ENCODE data around the gene ZNF232. TPM values are rescaled to one million over a fixed set of nuclear protein-coding genes. Genes with fewer than 3 reads are reported as not detected.

The ZNF232 gene
- total RNA-seq, 1 donor from 2014 or later = 9.4 TPM

DNA sequence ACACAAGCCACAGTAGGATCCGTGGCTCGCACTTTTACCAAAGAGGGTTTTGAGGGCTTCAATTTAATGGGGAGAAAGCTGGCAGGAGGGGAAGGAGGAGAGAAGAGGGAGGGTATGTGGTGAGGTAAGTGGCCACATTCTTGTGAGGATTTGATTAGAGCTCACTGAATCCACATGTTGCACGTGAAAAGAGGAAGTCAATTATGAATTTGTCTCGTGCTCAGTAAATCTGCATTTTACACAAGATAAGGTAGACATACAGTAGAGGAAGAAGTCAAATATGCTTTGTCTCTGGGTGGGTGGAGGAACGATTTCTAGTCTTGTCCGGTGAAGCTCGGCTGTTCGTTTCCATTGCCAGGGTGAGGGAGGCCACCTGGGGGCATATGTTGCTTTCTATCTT is 862 bp downstream of the ZNF232 start:
- Histone ChIP-seq H3K4me3 (ENCODE audit: insufficient read depth, low read depth, low read length) (peak overlapping the region; percentile 71), H3K79me2 (ENCODE audit: insufficient read depth, low read length) (no peaks in the 10 kb centered on the region), H3K9ac (ENCODE audit: low read length) (peak overlapping the region; percentile 71), H3K4me1 (ENCODE audit: insufficient read depth, low read length) (peaks cover 5% of the 10 kb centered on the region), H4K20me1 (ENCODE audit: insufficient read depth, low read length) (no peaks in the 10 kb centered on the region), H3K9me3 (ENCODE audit: insufficient read depth, low read depth, low read length) (peaks cover 13% of the 10 kb centered on the region), H3K27ac (ENCODE audit: low read depth, low read length) (no peak overlapping the region), H3K4me2 (ENCODE audit: low read length) (peak overlapping the region; percentile 94), H2AFZ (ENCODE audit: low read depth, low read length) (peak overlapping the region; percentile 100), H3K36me3 (ENCODE audit: insufficient read depth, low read length) (peaks cover 8% of the 10 kb centered on the region), H3K27me3 (ENCODE audit: insufficient read depth, low read length) (peaks cover 5% of the 10 kb centered on the region)
- DNase-seq (ENCODE audit: low read depth) (no peak), FAIRE-seq (no peak)
- peaks cover 46% of the 10 kb centered on the region for H3K36me3 Mint-ChIP-seq (ENCODE audit: low read depth, unreplicated experiment)
- TF ChIP-seq, protein P1, sequence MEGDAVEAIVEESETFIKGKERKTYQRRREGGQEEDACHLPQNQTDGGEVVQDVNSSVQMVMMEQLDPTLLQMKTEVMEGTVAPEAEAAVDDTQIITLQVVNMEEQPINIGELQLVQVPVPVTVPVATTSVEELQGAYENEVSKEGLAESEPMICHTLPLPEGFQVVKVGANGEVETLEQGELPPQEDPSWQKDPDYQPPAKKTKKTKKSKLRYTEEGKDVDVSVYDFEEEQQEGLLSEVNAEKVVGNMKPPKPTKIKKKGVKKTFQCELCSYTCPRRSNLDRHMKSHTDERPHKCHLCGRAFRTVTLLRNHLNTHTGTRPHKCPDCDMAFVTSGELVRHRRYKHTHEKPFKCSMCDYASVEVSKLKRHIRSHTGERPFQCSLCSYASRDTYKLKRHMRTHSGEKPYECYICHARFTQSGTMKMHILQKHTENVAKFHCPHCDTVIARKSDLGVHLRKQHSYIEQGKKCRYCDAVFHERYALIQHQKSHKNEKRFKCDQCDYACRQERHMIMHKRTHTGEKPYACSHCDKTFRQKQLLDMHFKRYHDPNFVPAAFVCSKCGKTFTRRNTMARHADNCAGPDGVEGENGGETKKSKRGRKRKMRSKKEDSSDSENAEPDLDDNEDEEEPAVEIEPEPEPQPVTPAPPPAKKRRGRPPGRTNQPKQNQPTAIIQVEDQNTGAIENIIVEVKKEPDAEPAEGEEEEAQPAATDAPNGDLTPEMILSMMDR (IDR thresholded peaks at IDR 0.05; ENCODE audit: insufficient read depth, low read depth, low read length) = no peak
- no peak for TF ChIP-seq EZH2 (IDR thresholded peaks at IDR 0.05; ENCODE audit: insufficient read depth, low read length)
- H3K27me3 Mint-ChIP-seq (ENCODE audit: low read depth, unreplicated experiment) = peaks cover 1% of the 10 kb centered on the region
- no peak overlapping the region for H3K27ac Mint-ChIP-seq (ENCODE audit: unreplicated experiment)
- H3K9me3 Mint-ChIP-seq (ENCODE audit: unreplicated experiment) = peaks cover 26% of the 10 kb centered on the region
- H3K4me1 Mint-ChIP-seq (ENCODE audit: low read depth, unreplicated experiment) = no peaks in the 10 kb centered on the region
- H3K4me3 Mint-ChIP-seq (ENCODE audit: unreplicated experiment) = peak overlapping the region; percentile 91

DNA sequence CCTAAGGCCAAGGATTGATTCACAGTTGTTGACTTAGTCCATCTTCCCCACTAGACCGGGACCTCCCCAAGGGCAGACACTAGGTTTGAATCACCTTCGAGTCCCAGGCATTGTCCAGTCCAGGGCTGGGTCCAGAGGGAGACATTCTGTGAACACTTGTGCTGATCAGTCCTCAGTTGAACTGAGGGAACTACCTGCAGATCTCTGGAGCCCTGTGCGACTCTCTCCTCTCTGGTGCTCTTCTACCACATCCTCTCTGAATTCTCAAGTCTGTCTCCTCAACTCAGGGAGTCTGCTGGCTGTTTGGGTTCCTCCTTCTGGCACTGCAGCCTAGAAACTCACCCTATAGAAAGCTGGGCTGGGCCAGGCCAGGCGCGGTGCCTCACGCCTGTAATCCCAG is 10.8 kb downstream of the ZNF232 start:
- TF ChIP-seq, protein P1 (IDR thresholded peaks at IDR 0.05; ENCODE audit: insufficient read depth, low read depth, low read length) = no peak
- TF ChIP-seq EZH2 (IDR thresholded peaks at IDR 0.05; ENCODE audit: insufficient read depth, low read length) = no peak
- no peak overlapping the region for H3K27ac Mint-ChIP-seq (ENCODE audit: unreplicated experiment)
- H3K9me3 Mint-ChIP-seq (ENCODE audit: unreplicated experiment) = peaks cover 67% of the 10 kb centered on the region
- Histone ChIP-seq H3K27me3 (ENCODE audit: insufficient read depth, low read length) (peaks cover 7% of the 10 kb centered on the region), H3K4me1 (ENCODE audit: insufficient read depth, low read length) (no peaks in the 10 kb centered on the region), H3K36me3 (ENCODE audit: insufficient read depth, low read length) (peaks cover 3% of the 10 kb centered on the region), H4K20me1 (ENCODE audit: insufficient read depth, low read length) (no peaks in the 10 kb centered on the region), H3K79me2 (ENCODE audit: insufficient read depth, low read length) (no peaks in the 10 kb centered on the region), H3K4me2 (ENCODE audit: low read length) (no peak overlapping the region), H2AFZ (ENCODE audit: low read depth, low read length) (no peak overlapping the region), H3K9me3 (ENCODE audit: insufficient read depth, low read depth, low read length) (peaks cover 40% of the 10 kb centered on the region), H3K4me3 (ENCODE audit: insufficient read depth, low read depth, low read length) (no peak overlapping the region), H3K27ac (ENCODE audit: low read depth, low read length) (no peak overlapping the region), H3K9ac (ENCODE audit: low read length) (no peak overlapping the region)
- peaks cover 26% of the 10 kb centered on the region for H3K36me3 Mint-ChIP-seq (ENCODE audit: low read depth, unreplicated experiment)
- FAIRE-seq = no peak
- DNase-seq (ENCODE audit: low read depth) = no peak
- H3K4me3 Mint-ChIP-seq (ENCODE audit: unreplicated experiment) = no peak overlapping the region
- no peaks in the 10 kb centered on the region for H3K4me1 Mint-ChIP-seq (ENCODE audit: low read depth, unreplicated experiment)
- peaks cover 21% of the 10 kb centered on the region for H3K27me3 Mint-ChIP-seq (ENCODE audit: low read depth, unreplicated experiment)

DNA sequence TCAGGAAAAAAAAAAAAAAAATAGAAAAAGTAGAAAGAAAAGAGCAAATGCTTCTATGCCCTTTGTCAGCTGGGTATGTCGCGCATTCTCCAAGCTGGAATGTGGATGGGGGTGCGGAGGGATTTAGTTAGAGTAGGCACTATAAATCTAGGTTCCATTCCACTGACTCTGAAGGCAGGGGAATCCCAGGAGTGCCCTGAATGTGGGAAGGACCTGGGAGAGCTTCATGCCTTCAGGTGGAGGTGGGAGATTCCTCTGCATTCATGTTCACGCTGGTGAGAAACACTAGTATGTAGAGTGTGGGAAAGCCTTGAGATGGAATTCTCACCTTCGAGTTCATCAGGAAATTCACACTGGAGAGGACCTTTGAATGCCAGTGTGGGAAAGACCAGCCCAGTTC is 12.4 kb downstream of the ZNF232 start:
- no peak overlapping the region for H3K4me3 ChIP-seq (ENCODE audit: insufficient read depth, low read depth, low read length)
- DNase-seq (ENCODE audit: low read depth) = no peak
- no peaks in the 10 kb centered on the region for H3K36me3 ChIP-seq (ENCODE audit: insufficient read depth, low read length)
- no peaks in the 10 kb centered on the region for H3K79me2 ChIP-seq (ENCODE audit: insufficient read depth, low read length)
- FAIRE-seq = no peak
- no peaks in the 10 kb centered on the region for H3K4me1 Mint-ChIP-seq (ENCODE audit: low read depth, unreplicated experiment)
- no peak overlapping the region for H3K4me3 Mint-ChIP-seq (ENCODE audit: unreplicated experiment)
- peaks cover 21% of the 10 kb centered on the region for H3K27me3 Mint-ChIP-seq (ENCODE audit: low read depth, unreplicated experiment)
- H3K4me2 ChIP-seq (ENCODE audit: low read length) = no peak overlapping the region
- H3K27ac Mint-ChIP-seq (ENCODE audit: unreplicated experiment) = no peak overlapping the region
- peaks cover 49% of the 10 kb centered on the region for H3K9me3 ChIP-seq (ENCODE audit: insufficient read depth, low read depth, low read length)
- H3K9ac ChIP-seq (ENCODE audit: low read length) = no peak overlapping the region
- no peaks in the 10 kb centered on the region for H4K20me1 ChIP-seq (ENCODE audit: insufficient read depth, low read length)
- no peak for TF ChIP-seq EZH2 (IDR thresholded peaks at IDR 0.05; ENCODE audit: insufficient read depth, low read length)
- TF ChIP-seq, protein P1 (IDR thresholded peaks at IDR 0.05; ENCODE audit: insufficient read depth, low read depth, low read length) = no peak
- H3K4me1 ChIP-seq (ENCODE audit: insufficient read depth, low read length) = no peaks in the 10 kb centered on the region
- no peak overlapping the region for H2AFZ ChIP-seq (ENCODE audit: low read depth, low read length)
- peaks cover 17% of the 10 kb centered on the region for H3K36me3 Mint-ChIP-seq (ENCODE audit: low read depth, unreplicated experiment)
- peaks cover 7% of the 10 kb centered on the region for H3K27me3 ChIP-seq (ENCODE audit: insufficient read depth, low read length)
- H3K27ac ChIP-seq (ENCODE audit: low read depth, low read length) = no peak overlapping the region
- H3K9me3 Mint-ChIP-seq (ENCODE audit: unreplicated experiment) = peaks cover 72% of the 10 kb centered on the region
